HG03469 (cell line): Measurements from ENCODE around the gene ZNF226.
A peak's percentile ranks its signal among the peaks of the same experiment; 100 is the strongest.
"Not testable (repeated sequence)": the region's sequence is repeated elsewhere in the genome, so short reads cannot be mapped to it uniquely, and the experiment has no call there.

Source experiments
- ATAC-seq: cut with Tn5 transposase; IDR thresholded peaks from one replicate; pipeline ENCODE4 v1.9.1; 2021; ENCODE audit warnings: mild to moderate bottlenecking, moderate library complexity, moderate number of reproducible peaks; ENCODE audit not compliant: unreplicated experiment

Gene ZNF226

DNA sequence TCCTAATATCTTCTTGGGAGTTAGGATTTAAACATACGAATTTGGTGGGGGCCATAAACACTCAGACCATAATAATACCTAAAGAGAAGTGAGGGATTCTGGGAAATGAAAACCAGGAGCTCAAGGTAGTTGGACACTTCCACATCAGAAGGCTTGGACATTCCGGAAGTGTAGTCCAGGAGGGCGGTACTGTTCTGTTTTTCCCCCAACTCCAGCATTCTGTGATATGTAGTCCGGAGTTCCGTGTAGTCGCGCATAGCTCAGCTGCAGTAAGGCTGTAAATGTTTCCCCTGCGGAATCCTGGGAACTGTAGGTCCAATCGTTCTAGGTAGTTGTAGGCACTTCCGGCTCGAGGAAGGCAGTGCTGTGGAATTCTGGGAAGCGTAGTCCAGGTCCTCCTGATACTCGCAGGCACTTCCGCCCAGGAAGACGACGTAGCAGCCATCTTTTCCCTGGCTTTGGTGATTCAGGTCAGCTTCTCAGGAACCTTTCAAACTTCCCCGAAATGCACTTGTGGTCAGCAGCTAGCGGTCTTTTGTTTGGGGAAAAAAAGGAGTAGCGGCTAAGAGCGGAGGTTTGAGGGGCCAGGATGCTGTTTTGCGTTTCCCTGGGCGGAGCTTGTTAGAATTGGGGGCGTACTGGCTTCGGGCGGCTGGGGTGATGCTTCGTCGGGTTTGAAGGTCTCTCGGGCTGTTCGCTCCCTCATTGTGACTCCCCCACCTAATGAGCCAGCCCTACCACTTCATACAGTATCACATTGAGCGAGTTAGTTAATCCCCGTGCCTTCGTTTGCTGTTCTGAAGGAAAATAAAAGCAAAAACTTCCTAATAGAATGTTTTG is at the start of gene ZNF226:
Gene ZNF226, plus strand, starts transcription at position 428 of the 840 bp plus-strand sequence. CDS start 4,981 bp downstream, outside the sequence.
- peak; percentile 69 for ATAC-seq

DNA sequence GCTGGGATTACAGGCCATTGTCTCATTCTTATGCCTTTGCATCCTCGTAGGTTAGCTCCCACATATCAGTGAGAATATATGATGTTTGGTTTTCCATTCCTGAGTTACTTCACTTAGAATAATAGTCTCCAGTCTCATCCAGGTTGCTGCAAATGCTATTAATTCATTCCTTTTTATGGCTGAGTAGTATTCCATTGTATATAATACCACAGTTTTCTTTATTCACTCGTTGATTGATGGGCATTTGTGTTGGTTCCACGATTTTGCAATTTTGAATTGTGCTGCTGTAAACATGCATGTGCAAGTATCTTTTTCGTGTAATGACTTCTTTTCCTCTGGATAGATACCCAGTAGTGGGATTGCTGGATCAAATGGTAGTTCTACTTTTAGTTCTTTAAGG is 43.7 kb upstream of the ZNF226 start:
- ATAC-seq = not testable (repeated sequence)

DNA sequence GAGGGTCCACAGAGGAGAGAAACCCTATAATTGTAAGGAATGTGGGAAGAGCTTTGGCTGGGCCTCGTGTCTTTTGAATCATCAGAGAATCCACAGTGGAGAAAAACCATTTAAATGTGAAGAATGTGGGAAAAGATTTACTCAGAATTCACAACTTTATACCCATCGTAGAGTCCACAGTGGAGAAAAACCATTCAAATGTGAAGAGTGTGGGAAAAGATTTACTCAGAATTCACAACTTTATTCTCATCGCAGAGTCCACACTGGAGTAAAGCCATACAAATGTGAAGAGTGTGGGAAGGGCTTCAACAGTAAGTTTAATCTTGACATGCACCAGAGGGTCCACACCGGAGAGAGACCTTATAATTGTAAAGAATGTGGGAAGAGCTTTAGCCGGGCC is 32.9 kb upstream of the ZNF226 start:
- ATAC-seq = no peak

DNA sequence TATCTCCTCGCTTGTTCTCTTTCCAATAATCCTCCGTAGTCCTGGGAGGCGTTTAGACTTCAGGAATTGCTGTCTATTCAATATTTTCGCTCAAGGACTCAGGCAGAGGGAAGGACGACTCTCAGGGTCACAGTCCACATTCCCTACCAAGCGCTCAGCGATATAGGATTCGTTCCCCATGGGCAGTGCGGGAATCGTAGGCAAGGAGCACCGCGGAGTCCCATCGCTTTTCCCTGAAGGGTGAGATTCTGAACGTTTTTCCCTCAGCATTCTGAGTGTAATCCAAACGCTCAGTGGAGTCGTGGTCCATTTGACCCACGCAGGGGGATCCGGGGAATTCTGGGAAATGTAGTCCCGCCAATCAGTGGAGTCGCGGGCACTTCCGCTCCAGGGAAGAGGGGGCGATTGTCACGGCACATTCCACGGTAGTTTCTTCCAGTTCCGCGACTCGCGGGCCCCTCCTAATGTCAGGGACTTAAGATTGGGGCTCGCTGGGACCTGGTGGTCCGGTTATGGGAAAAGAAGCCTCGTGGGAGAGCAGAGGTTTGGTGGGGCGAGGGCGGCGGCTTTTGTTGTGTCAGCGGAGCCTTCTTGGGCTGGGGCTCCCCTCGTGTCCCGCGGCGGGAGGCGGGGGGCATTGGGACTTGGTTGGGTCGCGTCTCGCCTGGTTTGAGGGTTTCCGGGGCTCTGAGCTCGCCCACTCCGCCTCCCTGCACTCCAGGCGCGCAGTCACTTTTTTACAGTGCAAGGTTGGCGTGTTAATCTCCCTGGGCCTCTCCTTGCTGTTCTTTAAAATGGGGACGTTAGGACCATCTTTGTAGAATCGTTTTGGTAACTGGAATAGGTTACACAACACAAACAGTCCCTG is 23.5 kb upstream of the ZNF226 start, which contains the start of gene ZNF234:
Gene ZNF234, plus strand, starts transcription at position 364 of the 868 bp plus-strand sequence. CDS start 3,079 bp downstream, outside the sequence.
- no peak for ATAC-seq

DNA sequence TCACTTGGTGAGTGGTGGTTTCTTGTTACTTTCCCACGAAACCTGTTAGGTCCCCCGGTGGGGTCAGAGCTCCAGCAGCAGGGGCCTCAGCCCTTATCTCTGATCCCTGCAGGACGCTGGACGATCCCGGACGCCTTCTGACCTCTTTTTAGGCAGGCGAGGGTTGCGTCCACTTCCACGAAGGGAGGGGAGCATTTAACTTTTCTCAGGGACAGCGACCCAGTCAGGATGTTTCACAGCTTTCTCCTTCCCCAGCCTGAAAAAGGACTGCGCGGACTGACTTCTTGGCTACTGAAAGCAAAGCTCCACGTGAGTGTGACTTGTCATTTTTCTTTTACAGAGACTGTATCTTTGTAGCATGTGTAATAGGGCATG is 22.9 kb upstream of the ZNF226 start:
- ATAC-seq = no peak

DNA sequence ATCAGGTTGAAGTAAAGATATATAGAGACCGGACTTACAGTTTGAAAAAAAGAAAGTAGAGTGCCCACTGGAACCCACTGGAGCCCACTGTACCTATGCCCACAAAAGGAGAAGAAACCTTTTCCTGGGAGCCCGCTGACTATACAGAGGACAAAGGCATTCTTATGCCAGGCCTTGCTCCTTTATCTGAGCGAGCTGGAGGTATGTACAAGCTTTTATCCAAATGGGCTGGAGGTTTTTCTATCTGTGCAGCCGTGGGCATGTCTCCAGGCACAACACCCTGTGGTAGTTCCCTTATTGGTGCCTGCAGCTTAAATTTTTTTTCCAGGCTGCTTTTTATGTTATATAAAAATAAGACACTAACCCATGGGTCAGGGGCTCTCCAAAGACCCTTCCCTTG is 15.1 kb upstream of the ZNF226 start:
- no peak for ATAC-seq

DNA sequence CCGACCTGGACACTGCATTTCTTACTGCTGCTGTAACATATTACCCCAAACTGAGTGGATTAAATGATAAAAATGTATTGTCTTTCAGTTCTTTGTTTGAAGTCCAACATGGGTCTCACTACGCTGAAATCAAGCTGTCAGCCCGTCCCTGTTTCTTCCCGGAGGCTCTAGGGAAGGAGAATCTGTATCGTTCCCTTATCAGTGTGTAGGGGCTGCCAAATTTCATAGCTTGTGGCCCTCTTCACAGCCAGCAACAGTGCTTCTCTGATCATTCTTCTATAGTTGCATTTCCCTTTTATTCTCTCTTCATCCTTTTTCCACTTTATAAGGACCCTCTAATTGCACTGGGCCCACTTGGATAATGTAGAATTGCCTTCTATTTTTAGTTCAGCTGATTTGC is 13.4 kb upstream of the ZNF226 start:
- no peak for ATAC-seq

DNA sequence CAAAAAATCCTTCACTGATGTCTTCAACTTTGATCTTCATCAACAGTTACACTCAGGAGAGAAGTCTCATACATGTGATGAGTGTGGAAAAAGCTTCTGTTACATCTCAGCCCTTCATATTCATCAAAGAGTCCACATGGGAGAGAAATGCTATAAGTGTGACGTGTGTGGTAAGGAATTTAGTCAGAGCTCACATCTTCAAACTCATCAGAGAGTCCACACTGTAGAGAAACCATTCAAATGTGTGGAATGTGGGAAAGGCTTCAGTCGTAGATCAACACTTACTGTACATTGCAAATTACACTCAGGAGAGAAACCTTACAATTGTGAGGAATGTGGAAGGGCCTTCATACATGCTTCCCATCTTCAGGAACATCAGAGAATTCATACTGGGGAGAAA is 8.4 kb upstream of the ZNF226 start:
- ATAC-seq = no peak

DNA sequence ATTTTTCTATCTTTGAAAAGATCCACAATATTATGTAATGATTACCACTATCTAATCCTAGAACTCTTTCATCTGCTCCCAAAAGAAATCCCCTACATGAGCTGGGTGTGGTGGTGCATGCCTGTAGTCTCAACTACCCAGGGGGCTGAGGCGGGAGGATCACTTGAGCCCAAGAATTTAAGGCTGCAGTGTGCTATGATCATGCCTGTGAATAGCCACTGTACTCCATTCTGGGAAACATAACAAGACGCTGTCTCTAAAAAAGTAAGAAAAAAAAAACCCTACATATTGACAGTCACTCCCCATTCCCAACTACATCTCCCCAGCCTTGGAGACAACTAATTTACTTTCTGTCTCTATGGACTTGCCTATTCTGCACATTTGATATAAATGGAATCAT is 1.1 kb upstream of the ZNF226 start:
- ATAC-seq = no peak

DNA sequence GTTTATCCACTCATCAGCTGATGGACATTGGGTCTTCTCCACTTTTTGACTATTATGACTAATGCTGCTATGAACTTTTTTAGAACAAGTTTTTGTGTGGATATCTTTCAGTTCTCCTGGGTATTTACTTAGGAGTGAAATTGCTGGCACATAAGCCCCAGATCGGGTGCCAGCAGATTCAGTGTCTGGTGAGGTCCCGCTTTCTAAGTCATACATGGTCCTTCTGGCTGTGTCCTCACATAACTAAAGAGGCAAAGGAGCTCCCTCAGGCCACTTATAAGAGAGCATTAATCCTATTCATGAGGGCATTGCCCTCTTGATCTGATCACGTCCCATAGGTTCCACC is 600 bp upstream of the ZNF226 start:
- ATAC-seq = no peak

DNA sequence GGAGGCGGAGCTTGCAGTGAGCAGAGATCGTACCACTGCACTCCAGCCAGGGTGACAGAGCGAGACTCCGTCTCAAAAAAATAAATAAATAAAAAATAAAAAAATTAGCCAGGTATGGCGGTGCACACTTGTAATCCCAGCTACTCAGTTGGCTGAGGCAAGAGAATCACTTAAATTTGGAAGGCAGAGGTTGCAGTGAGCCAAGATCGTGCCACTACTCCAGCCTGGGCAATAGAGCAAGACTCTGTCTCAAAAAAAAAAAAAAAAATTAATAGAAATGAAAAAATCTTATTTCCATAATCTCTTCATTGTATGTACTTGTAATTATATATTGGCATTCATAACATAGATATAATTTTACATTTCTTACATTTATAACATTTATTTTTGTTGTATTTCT is 5.8 kb downstream of the ZNF226 start:
- not testable (repeated sequence) for ATAC-seq

DNA sequence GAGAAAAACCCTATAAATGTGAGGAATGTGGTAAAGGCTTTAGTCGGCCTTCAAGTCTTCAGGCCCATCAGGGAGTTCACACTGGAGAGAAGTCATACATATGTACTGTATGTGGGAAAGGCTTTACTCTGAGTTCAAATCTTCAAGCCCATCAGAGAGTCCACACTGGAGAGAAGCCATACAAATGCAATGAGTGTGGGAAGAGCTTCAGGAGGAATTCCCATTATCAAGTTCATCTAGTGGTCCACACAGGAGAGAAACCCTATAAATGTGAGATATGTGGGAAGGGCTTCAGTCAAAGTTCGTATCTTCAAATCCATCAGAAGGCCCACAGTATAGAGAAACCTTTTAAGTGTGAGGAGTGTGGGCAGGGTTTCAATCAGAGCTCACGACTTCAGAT is 11.7 kb downstream of the ZNF226 start:
- no peak for ATAC-seq

DNA sequence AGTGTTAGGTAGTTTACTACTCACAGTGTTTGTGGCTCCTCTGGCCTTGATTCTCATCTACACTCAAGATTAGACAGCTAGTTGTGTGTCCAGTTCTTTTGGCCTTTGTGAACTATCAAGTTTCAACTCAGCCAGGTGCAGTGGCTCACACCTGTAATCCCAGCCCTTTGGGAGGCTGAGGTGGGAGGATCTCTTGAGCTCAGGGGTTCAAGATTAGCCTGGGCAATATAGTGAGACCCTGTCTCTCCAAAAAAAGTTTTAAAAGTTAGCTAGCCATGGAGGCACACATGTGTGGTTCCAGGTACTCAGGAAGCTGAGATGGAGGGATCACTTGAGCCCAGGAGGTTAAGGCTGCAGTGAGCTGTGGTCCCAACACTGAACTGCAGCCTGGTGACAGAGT is 16.1 kb downstream of the ZNF226 start:
- ATAC-seq = no peak

DNA sequence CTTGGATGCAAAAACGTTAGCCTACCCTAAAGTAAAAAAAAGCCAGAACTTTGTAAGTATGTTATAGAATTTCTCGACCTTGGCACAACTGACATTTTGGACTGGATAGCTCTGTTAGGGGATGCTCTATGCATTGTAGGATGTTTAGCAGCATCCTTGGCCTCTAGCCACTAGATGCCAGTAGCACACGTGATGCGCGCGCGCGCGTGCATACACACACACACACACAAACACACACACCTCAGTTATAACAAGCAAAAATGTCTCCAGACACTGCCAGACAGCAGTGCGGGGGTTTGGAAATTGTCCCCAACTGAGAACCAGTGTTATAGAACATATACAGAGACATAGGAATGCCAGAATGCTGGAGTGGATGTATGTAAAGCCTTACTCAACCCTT is 17.2 kb downstream of the ZNF226 start:
- ATAC-seq = no peak

DNA sequence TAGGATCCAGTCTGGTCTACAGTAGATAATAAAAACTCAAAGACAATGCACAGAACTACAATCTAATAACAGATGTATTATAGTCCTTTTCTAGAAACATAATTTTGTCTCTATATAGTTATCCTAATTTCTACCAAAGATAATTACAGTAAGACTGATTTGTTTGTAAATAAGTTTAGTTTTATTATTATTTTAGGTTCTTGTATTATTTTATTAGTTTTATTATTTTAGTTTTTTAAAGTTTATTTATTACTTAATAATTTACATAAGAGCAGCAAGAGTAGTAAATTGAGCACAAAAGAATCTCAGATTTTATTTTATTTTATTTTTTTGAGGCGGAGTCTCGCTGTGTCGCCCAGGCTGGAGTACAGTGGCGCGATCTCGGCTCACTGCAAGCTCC is 25.1 kb downstream of the ZNF226 start:
- no peak for ATAC-seq

DNA sequence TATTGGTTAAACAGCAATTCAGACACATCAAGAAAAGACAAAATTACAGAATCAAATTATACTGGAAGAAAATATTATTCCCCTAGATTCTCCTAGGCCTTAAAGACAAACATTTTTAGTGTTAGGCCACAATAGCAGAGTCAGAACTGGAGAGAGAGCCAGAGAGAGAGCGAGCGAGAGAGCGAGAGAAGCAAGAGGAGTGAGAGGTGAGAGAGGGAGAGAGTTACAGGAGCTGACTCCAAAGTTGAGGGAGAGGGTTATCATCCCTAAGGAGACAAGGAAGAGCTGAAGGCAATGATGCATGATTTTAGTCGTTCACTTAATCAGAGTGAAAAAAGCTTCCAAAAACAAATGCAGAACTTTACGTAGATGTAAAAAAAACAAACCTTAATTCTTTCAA is 27.2 kb downstream of the ZNF226 start:
- ATAC-seq = no peak

DNA sequence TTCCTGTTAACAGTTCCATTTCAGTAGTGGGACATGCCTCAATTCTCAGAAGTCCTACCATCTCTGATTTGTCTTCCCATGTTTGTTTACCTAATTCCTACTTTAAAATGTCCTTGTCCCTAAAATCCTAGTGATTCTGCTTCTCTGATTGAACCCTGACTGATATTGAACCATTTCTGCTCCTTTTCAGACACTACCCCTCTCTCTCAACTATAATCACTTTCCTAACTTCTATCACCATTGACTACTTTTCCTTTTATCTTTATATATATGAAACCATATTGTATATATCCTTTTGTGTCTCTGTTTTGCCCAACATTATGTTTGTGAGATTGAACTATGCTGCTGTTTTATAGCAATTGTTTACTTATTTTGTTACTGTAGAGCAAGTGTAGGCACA is 31.9 kb downstream of the ZNF226 start:
- no peak for ATAC-seq

DNA sequence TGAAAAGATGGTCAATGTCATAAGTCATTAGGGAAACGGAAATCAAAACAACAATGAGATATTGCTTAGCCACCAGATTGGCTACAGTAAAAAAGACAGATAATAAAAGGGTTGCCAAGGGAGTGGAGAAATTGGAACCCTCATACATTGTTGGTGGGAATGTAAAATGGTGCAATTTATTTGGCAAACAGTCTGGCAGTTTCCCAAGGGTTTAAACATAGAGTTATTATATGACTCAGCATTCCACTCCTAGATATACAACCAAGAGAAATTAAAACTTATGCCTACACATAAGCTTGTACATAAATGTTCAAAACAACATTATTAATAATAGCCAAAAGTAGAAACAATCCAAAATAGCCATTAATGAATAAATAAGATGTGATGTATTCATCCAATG is 37.6 kb downstream of the ZNF226 start:
- ATAC-seq = no peak

DNA sequence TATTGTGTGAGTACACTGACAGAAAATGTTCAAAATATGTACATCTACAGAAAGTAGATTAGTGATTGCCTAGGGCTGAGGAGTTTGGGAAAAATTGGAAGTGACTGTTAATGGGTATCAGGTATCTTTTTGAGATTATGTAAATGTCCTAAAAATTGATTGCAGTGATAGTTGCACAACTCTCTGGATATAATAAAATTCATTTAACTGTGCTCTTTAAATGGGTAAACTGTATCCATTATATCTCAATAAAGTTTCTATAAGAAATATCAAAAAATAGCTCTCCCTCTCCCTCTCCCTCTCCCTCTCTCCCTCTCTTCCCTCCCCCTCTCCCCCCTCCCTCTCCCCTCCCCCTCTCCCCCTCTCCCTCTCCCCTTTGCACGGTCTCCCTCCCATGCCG is 38.1 kb downstream of the ZNF226 start:
- no peak for ATAC-seq

DNA sequence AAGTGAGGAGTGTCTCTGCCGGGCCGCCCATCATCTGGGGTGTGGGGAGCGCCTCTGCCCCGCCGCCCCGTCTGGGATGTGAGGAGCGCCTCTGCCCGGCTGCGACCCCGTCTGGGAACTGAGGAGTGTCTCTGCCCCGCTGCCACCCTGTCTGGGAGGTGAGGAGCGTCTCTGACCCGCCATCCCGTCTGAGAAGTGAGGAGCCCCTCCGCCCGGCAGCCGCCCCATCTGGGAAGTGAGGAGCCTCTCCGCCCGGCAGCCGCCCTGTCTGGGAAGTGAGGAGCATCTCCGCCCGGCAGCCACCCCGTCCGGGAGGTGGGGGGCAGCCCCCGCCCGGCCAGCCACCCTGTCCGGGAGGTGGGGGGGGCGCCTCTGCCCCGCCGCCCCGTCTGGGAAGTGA is 39.0 kb downstream of the ZNF226 start:
- ATAC-seq = not testable (repeated sequence)

DNA sequence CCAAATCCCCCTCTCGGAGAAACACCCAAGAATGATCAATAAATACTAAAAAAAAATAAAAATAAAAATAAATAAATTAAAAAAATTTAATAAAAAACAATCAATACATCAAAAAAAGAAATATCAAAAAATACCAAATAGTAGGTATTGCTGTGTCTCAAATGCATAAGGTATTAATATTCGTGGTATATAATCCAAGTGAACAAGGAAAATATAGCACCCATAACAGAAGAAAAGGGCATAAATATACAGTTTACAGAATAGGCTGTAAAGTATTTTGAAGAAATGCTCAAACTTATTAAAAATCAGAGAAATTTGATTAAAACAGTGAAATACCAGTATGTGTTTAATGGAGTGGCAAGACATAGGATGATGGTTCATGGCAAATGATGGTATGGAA is 39.9 kb downstream of the ZNF226 start:
- no peak for ATAC-seq
